ENCODE data around the gene BTG2. TPM values are rescaled to one million over a fixed set of nuclear protein-coding genes. Genes with fewer than 3 reads are reported as not detected.

BTG2 gene
- total RNA-seq, 1 experiment from 2014 or later: 2.7 TPM

DNA sequence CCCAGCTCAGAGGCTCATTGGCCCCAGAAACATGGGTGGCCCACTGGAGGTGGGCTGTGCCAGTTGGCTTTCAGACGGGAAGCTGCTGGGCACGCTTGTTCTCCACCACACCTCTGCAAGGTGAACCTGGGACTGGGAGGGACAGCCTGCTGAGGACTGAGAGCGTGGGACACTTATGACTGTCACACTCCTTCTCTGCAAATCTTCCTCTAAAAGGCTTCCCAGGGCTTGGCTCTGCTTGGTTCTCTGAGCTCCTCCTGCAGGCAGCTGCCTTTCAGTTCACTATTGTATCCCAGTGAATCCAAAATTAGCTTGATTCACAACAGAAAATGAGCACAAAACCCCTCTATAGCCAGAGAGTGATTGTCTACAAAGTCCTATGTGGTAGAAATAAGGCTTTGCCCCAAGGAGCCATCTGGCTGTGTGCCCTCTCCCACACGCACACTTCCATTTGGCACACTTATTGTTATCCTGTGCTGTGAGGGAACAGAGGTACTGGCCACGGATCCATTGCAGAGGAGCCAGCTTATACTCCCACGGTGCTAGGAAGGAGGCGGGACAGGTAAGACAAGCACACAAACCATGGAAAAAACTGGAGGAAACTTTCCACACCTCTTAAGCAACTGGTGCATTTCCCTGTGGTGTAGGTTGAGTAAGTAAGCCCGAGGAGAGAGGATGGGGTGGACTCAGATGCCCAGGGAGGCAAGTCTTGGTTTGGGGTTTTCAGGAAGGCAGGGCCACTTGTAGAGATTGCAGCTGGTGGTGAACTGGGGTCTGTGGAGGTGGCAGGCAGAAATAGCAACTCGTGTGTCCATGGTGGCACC, 18.9 kb upstream of the BTG2 start:
- no peak for DNase-seq
- no peak overlapping the region for H3K4me3 Mint-ChIP-seq (ENCODE audit: low read depth, unreplicated experiment)
- CTCF ChIA-PET: no interaction called here
- peaks cover 14% of the 10 kb centered on the region for H3K27me3 Mint-ChIP-seq (ENCODE audit: unreplicated experiment)
- TF ChIP-seq, protein P1, sequence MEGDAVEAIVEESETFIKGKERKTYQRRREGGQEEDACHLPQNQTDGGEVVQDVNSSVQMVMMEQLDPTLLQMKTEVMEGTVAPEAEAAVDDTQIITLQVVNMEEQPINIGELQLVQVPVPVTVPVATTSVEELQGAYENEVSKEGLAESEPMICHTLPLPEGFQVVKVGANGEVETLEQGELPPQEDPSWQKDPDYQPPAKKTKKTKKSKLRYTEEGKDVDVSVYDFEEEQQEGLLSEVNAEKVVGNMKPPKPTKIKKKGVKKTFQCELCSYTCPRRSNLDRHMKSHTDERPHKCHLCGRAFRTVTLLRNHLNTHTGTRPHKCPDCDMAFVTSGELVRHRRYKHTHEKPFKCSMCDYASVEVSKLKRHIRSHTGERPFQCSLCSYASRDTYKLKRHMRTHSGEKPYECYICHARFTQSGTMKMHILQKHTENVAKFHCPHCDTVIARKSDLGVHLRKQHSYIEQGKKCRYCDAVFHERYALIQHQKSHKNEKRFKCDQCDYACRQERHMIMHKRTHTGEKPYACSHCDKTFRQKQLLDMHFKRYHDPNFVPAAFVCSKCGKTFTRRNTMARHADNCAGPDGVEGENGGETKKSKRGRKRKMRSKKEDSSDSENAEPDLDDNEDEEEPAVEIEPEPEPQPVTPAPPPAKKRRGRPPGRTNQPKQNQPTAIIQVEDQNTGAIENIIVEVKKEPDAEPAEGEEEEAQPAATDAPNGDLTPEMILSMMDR (IDR thresholded peaks at IDR 0.05; ENCODE audit: unreplicated experiment): no peak
- H3K9me3 Mint-ChIP-seq (ENCODE audit: low read depth, unreplicated experiment): no peaks in the 10 kb centered on the region
- BruUV-seq (replicated peaks): no TSS peak
- peaks cover 13% of the 10 kb centered on the region for H3K36me3 Mint-ChIP-seq (ENCODE audit: insufficient read depth, unreplicated experiment)
- no peak overlapping the region for H3K27ac Mint-ChIP-seq (ENCODE audit: unreplicated experiment)
- H3K4me1 Mint-ChIP-seq (ENCODE audit: low read depth, unreplicated experiment): peaks cover 27% of the 10 kb centered on the region
- intact Hi-C loops (cut with micrococcal nuclease; ENCODE audit: unreplicated experiment): no loop called here

DNA sequence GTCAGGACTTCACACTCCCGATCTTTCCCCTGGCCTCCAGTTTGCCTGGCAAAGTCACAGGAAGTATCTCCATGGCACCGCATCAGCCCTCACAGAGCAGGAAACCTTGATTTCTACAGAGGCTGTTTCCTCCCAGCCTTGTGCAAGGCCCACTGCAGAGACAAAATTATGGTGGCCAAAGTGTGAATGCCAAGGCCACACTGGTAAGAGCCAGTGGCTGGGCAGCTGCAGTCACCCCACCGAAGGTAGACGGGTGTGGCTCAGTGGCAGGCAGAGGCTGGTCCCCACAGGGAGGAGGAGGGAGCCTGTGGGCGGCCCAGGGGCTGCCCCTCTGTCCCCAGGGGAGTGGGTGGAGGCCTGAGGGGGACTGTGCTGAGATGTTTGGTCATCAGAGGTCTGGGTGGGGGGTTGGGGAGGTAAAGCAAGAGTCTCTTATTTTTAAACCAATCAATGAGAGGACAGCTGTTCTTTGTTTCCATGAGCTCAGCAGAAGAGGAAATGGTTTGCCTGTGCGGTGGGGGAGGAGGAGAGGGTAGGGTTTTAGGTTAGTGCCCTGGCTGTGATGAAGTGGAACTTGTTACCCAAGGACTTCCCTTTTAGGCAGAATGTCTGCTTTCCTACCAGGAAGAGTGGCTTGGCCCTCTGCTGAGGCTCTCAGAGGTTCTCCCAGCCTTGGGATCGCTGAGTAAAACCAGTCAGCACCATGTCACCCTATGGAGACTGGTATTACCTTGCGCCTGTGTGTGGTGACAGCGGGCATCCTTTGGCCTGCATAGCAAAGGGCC, 18.0 kb upstream of the BTG2 start:
- H3K4me1 Mint-ChIP-seq (ENCODE audit: low read depth, unreplicated experiment): peaks cover 30% of the 10 kb centered on the region
- intact Hi-C loops (cut with micrococcal nuclease; ENCODE audit: unreplicated experiment): no loop called here
- no peaks in the 10 kb centered on the region for H3K9me3 Mint-ChIP-seq (ENCODE audit: low read depth, unreplicated experiment)
- CTCF ChIA-PET: interaction anchor here (1.0 kb wide), 1 partner anchor 18 kb away, joined by 4 read pairs; the partner anchor contains the start of gene BTG2
- H3K27me3 Mint-ChIP-seq (ENCODE audit: unreplicated experiment): peaks cover 12% of the 10 kb centered on the region
- H3K27ac Mint-ChIP-seq (ENCODE audit: unreplicated experiment): no peak overlapping the region
- no peak overlapping the region for H3K4me3 Mint-ChIP-seq (ENCODE audit: low read depth, unreplicated experiment)
- no peak for DNase-seq
- peaks cover 13% of the 10 kb centered on the region for H3K36me3 Mint-ChIP-seq (ENCODE audit: insufficient read depth, unreplicated experiment)
- BruUV-seq (replicated peaks): no TSS peak
- TF ChIP-seq, protein P1 (IDR thresholded peaks at IDR 0.05; ENCODE audit: unreplicated experiment): no peak

DNA sequence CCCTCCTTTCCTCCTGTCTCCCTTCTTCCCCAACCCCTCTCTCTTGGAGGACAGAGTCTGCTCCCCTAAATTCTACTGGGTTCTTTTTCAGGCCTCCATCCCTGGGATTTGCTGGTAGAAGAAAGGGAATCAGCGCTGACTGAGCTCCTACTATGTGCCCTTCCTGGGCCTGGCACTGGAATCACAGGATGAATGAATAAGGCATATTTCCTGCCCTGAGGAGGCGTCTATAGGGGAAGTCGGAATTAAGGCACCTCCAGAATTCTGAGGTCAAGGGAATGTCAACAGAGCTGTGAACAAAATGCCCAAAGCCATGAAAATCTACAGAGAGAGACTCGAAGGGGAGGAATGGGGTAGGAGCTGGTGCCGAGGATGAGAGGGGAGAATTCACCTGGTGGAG, 17.4 kb upstream of the BTG2 start:
- DNase-seq: no peak
- Mint-ChIP-seq H3K4me1 (ENCODE audit: low read depth, unreplicated experiment) (peaks cover 30% of the 10 kb centered on the region), H3K36me3 (ENCODE audit: insufficient read depth, unreplicated experiment) (peaks cover 13% of the 10 kb centered on the region), H3K27me3 (ENCODE audit: unreplicated experiment) (peaks cover 12% of the 10 kb centered on the region), H3K9me3 (ENCODE audit: low read depth, unreplicated experiment) (no peaks in the 10 kb centered on the region), H3K4me3 (ENCODE audit: low read depth, unreplicated experiment) (no peak overlapping the region), H3K27ac (ENCODE audit: unreplicated experiment) (no peak overlapping the region)
- BruUV-seq (replicated peaks): no TSS peak
- intact Hi-C loops (cut with micrococcal nuclease; ENCODE audit: unreplicated experiment): no loop called here
- CTCF ChIA-PET: interaction anchor here (1.0 kb wide), 1 partner anchor 17 kb away, joined by 4 read pairs; the partner anchor contains the start of gene BTG2
- TF ChIP-seq, protein P1 (IDR thresholded peaks at IDR 0.05; ENCODE audit: unreplicated experiment): no peak

DNA sequence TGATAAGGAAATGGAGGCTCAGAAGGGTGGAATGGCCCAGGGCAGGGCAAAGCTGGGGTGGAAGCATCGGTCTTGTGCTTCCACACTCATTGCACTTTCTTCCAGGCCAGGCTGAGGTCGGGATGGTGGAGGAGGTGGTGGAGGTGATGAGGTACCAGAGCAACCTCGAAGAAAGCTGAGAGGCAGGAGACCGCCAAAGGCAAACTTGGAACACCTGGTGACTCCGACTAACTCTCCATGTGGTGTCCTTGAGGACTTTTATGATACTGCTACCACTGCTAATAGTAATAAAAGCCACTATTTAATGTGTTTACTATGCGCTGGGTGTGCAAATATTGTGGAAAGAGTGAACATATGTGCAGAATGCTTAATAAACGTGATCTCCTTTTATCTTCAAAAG, 16.9 kb upstream of the BTG2 start:
- Mint-ChIP-seq H3K4me3 (ENCODE audit: low read depth, unreplicated experiment) (no peak overlapping the region), H3K36me3 (ENCODE audit: insufficient read depth, unreplicated experiment) (peaks cover 13% of the 10 kb centered on the region), H3K27me3 (ENCODE audit: unreplicated experiment) (peaks cover 12% of the 10 kb centered on the region), H3K9me3 (ENCODE audit: low read depth, unreplicated experiment) (no peaks in the 10 kb centered on the region), H3K4me1 (ENCODE audit: low read depth, unreplicated experiment) (peaks cover 30% of the 10 kb centered on the region), H3K27ac (ENCODE audit: unreplicated experiment) (no peak overlapping the region)
- intact Hi-C loops (cut with micrococcal nuclease; ENCODE audit: unreplicated experiment): no loop called here
- no TSS peak for BruUV-seq (replicated peaks)
- CTCF ChIA-PET: interaction anchor here (0.6 to 0.7 kb wide), 2 partner anchors 147 to 515 kb away, joined by 3 to 6 read pairs; no protein-coding TSS in a partner anchor
- TF ChIP-seq, protein P1 (IDR thresholded peaks at IDR 0.05; ENCODE audit: unreplicated experiment): no peak
- DNase-seq: no peak

Measured in Calu3 (cell line).